ENCODE data around the gene RELN. TPM values are rescaled to one million over a fixed set of nuclear protein-coding genes. Genes with fewer than 3 reads are reported as not detected.

Gene RELN
- total and polyA plus RNA-seq, 8 donors = 0.08 to 1.4 (median 0.64) TPM

DNA sequence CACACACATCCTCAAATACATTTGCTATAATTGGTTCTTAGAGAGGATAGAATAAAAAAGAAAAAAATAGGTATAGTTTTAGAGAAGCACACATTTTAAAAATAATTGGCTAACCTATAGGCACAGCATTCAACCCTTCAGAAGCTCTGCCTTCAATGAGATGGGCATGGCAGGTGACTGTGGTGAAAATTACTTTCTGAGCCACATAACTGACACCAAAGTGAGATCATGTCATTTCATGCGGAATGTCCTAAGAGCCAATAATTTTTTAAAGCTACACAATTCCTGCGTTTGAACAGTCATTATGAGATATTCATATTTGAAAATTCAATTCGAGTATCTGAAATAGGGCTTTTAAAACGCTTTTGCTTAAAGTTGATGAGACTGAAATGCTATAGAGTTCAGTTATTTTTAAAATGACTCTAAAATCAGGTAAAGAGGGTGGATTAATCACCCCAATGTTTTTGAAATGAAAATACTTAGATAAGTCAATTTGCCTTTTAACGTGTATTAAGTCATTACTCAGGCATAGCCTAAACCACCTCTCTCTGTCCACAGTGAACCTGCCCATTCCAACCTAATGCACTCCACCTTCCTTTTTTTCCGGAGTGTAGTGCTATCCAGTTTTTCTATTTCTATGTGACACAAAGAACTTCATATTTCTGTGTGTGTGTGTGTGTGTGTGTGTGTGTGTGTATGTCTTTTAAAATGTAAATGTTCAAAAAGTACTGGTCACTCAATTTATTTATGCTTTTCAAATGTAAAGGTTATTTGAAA, 6.1 kb downstream of the RELN start:
- 52 to 59% methylated on average over 6 of the region's 6 CpGs for WGBS, 2 donors
- TF ChIP-seq, protein P1, sequence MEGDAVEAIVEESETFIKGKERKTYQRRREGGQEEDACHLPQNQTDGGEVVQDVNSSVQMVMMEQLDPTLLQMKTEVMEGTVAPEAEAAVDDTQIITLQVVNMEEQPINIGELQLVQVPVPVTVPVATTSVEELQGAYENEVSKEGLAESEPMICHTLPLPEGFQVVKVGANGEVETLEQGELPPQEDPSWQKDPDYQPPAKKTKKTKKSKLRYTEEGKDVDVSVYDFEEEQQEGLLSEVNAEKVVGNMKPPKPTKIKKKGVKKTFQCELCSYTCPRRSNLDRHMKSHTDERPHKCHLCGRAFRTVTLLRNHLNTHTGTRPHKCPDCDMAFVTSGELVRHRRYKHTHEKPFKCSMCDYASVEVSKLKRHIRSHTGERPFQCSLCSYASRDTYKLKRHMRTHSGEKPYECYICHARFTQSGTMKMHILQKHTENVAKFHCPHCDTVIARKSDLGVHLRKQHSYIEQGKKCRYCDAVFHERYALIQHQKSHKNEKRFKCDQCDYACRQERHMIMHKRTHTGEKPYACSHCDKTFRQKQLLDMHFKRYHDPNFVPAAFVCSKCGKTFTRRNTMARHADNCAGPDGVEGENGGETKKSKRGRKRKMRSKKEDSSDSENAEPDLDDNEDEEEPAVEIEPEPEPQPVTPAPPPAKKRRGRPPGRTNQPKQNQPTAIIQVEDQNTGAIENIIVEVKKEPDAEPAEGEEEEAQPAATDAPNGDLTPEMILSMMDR (IDR thresholded peaks at IDR 0.05) = no peak
- FAIRE-seq = no peak
- Histone ChIP-seq H3K27ac (no peak overlapping the region), H3K4me1 (no peaks in the 10 kb centered on the region), H3K27me3 (peaks cover 0 to 12% (median 6%) of the 10 kb centered on the region in 4 donors), H3K36me3 (no peaks in the 10 kb centered on the region), H3K9me3 (no peaks in the 10 kb centered on the region), H3K4me3 (no peak overlapping the region)
- no peak for ATAC-seq
- no peak for DNase-seq
- intact Hi-C loops (cut with DNase I) = no loop called here

- DNase-seq = no peak
- Histone ChIP-seq H3K36me3 (no peaks in the 10 kb centered on the region), H3K27me3 (peaks cover 0 to 6% (median 0%) of the 10 kb centered on the region in 4 donors), H3K4me1 (no peaks in the 10 kb centered on the region), H3K27ac (no peak overlapping the region), H3K9me3 (no peaks in the 10 kb centered on the region), H3K4me3 (no peak overlapping the region)
- FAIRE-seq = no peak
- intact Hi-C loops (cut with DNase I) = no loop called here
- no peak for ATAC-seq
- TF ChIP-seq, protein P1 (IDR thresholded peaks at IDR 0.05) = no peak
- 28 to 33% methylated on average over 2 of the region's 2 CpGs for WGBS, 2 donors
These were observed 8.4 kb downstream of the RELN start for GRCh38 chr7:103981003-103981423.

GRCh38 chr7:103972779-103973434, 16.6 kb downstream of the RELN start:
- intact Hi-C loops (cut with DNase I) = no loop called here
- ATAC-seq (no peak), DNase-seq (no peak), FAIRE-seq (no peak)
- Histone ChIP-seq H3K4me3 (no peak overlapping the region), H3K9me3 (no peaks in the 10 kb centered on the region), H3K36me3 (no peaks in the 10 kb centered on the region), H3K27me3 (no peaks in the 10 kb centered on the region), H3K4me1 (no peaks in the 10 kb centered on the region), H3K27ac (no peak overlapping the region)
- 26 to 36% methylated on average over 2 of the region's 2 CpGs for WGBS, 2 donors
- TF ChIP-seq, protein P1 (IDR thresholded peaks at IDR 0.05) = no peak

DNA sequence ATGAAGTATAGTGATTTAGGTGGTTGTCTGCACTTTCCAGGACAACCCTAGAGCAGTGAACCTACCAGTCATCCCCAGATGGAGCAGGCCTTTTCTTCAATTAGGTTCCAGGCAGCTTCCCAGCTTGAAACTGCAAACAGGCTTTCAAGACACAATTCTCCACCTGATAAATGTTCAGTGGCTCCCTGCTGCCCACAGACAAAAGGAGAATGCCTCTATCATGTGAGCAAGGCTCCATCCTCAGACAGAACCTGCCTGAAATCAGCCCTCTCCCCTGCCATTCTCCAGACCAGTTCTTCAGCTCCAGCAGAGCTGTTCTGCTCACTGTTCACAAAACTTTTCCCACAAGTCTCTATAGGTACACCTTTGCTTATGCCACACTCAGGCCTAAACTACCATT, 22.1 kb downstream of the RELN start:
- Histone ChIP-seq H3K4me3 (no peak overlapping the region), H3K27ac (no peak overlapping the region), H3K36me3 (no peaks in the 10 kb centered on the region), H3K4me1 (no peaks in the 10 kb centered on the region), H3K27me3 (no peaks in the 10 kb centered on the region), H3K9me3 (no peaks in the 10 kb centered on the region)
- ATAC-seq (no peak), FAIRE-seq (no peak), DNase-seq (no peak)
- TF ChIP-seq, protein P1 (IDR thresholded peaks at IDR 0.05) = no peak
- intact Hi-C loops (cut with DNase I) = no loop called here

All from pancreas (tissue), 10 donors.